ENCODE measurements around the gene SPP2.
A peak's percentile ranks its signal among the peaks of the same experiment; 100 is the strongest.

Gene SPP2

DNA sequence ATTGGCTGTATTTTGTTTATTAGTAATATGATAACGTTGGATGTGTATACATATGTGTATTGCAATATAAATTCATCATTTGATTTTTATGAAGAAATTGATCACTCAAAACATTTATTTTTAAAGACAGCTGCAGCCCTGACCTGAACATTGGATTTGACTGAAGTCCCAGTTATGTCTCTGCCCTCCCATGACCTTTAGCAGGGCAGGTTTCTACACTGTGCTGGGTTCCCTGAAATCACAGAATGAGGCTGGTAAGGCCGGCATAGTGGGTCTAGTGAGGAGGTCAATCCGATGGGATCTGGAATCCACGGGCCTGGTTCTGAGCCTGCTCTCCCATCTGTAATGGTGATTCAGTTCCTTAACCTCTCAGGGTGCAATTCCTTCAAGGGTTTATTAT is 22.0 kb downstream of the SPP2 start:
- peaks cover 12% of the 10 kb centered on the region for H3K9me3 Mint-ChIP-seq
- no peaks in the 10 kb centered on the region for H3K36me3 Mint-ChIP-seq (ENCODE audit: low read depth)
- TF ChIP-seq, protein P1, sequence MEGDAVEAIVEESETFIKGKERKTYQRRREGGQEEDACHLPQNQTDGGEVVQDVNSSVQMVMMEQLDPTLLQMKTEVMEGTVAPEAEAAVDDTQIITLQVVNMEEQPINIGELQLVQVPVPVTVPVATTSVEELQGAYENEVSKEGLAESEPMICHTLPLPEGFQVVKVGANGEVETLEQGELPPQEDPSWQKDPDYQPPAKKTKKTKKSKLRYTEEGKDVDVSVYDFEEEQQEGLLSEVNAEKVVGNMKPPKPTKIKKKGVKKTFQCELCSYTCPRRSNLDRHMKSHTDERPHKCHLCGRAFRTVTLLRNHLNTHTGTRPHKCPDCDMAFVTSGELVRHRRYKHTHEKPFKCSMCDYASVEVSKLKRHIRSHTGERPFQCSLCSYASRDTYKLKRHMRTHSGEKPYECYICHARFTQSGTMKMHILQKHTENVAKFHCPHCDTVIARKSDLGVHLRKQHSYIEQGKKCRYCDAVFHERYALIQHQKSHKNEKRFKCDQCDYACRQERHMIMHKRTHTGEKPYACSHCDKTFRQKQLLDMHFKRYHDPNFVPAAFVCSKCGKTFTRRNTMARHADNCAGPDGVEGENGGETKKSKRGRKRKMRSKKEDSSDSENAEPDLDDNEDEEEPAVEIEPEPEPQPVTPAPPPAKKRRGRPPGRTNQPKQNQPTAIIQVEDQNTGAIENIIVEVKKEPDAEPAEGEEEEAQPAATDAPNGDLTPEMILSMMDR (IDR thresholded peaks at IDR 0.05; ENCODE audit: unreplicated experiment in 3 of 3) = no peak
- no peak overlapping the region for H3K27ac Mint-ChIP-seq
- peaks cover 15% of the 10 kb centered on the region for H3K4me1 Mint-ChIP-seq
- H3K4me3 Mint-ChIP-seq = no peak overlapping the region
- H3K27me3 Mint-ChIP-seq (ENCODE audit: low read depth) = no peaks in the 10 kb centered on the region

DNA sequence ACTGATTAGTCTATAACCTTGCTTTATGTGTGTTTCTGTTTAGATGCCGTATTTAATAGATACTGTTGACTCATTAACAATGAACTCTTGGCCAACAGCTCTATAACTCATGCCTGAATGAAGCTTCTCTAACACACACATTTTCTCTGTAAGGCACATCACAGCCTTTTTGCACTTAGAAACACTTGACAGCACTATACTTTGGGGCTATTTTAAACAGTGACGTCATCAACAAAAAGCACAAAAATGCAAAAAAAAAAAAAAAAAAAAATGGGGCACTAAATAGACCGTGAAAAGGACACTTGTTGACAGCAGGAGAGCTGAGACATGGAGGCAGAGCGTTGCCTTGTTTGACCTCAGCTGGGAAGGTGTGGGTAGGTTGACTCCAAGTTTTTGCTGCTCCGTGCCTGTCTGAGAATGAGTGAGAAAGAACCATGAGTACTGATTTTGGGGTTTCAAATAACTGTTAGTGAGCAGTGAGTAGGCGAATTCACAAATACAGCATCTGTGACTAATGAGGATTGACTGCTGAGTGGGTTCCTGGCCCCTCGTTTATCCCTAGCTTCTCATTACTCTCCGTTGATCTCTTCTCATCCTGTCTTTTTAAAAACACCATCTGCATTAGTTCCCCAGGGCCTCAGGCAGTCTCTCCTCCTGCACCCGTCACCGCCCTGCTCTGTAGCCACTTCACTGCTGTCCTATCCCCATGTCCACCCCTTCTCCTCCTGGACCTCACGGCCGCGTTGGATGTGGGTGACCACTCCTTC is 24.4 kb downstream of the SPP2 start:
- TF ChIP-seq, protein P1 (IDR thresholded peaks at IDR 0.05; ENCODE audit: unreplicated experiment in 3 of 3) = no peak
- Mint-ChIP-seq H3K27ac (peak overlapping the region in 1 of 3 experiments; percentile 15), H3K4me1 (peaks cover 15% of the 10 kb centered on the region), H3K9me3 (peaks cover 9% of the 10 kb centered on the region), H3K36me3 (ENCODE audit: low read depth) (no peaks in the 10 kb centered on the region), H3K27me3 (ENCODE audit: low read depth) (no peaks in the 10 kb centered on the region), H3K4me3 (no peak overlapping the region)

DNA sequence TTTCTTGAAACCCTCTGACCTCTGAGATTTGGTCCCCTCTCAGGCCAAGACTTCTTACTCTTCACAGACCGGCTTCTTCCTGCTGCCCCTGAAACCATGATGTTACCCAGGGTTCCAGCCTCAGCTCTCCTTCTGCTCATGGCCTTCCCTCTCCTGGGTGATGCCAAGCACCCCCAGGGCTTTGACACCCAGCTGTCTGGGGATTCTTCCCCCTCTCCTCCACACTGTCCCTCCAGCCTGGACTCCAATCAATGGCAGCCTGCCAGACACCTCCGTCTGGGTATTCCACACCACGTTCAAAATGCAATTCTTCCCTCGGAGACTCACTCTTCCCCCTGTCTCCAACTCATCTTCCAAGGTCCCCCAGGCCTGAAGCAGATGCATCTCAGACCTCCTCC is 25.0 kb downstream of the SPP2 start:
- TF ChIP-seq, protein P1 (IDR thresholded peaks at IDR 0.05; ENCODE audit: unreplicated experiment in 3 of 3) = no peak
- no peaks in the 10 kb centered on the region for H3K36me3 Mint-ChIP-seq (ENCODE audit: low read depth)

DNA sequence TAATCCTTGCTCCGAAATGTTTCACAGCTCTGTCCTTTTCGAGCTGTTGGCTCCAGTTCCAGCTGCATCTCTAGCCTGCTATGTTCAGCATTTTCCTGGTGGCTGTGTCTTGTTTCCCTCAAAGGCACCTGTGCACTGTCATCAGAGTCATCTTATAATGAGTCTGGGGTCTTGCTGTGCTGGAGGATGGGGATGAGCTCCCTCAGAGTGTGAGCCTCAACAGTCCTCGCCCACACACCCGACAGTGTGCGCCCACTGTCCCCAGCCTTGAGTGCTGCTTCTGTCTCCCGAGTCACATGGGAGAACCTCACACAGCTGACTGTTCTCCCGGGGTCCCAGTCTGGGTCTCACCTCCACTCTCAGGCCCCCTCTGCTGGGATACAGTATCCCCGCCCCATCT is 25.4 kb downstream of the SPP2 start:
- TF ChIP-seq, protein P1 (IDR thresholded peaks at IDR 0.05; ENCODE audit: unreplicated experiment in 3 of 3) = no peak
- no peaks in the 10 kb centered on the region for H3K36me3 Mint-ChIP-seq (ENCODE audit: low read depth)
- H3K9me3 Mint-ChIP-seq = peaks cover 2% of the 10 kb centered on the region
- H3K4me1 Mint-ChIP-seq = peaks cover 15% of the 10 kb centered on the region
- H3K27me3 Mint-ChIP-seq (ENCODE audit: low read depth) = no peaks in the 10 kb centered on the region
- no peak overlapping the region for H3K4me3 Mint-ChIP-seq
- no peak overlapping the region for H3K27ac Mint-ChIP-seq

More for the DNA sequence above, 25.0 kb downstream of the SPP2 start:
- Mint-ChIP-seq H3K27me3 (ENCODE audit: low read depth) (no peaks in the 10 kb centered on the region), H3K27ac (peak overlapping the region in 1 of 3 experiments; percentile 15), H3K4me1 (peaks cover 15% of the 10 kb centered on the region), H3K4me3 (no peak overlapping the region), H3K9me3 (peaks cover 6% of the 10 kb centered on the region)

DNA sequence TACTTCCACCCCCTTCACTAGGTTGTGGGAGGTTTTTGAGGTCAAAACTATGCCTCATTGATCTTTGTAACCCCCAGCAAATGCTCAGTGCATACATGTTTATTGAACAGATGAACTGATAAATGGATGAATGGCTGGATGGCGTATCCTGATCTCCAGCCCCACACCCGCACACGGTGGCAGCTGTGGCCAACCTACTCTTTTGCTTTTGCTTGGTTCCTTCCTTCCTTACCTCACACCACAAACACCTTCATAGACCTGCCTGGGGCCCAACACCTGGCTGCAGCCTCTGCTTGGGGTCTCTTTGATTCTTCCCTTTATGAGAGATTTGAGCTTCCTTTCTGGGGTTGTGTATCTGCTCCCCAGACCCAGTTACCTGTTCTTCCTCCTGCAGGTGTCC is 25.9 kb downstream of the SPP2 start:
- Mint-ChIP-seq H3K27ac (no peak overlapping the region), H3K36me3 (ENCODE audit: low read depth) (no peaks in the 10 kb centered on the region), H3K4me1 (peaks cover 15% of the 10 kb centered on the region), H3K27me3 (ENCODE audit: low read depth) (no peaks in the 10 kb centered on the region), H3K4me3 (no peak overlapping the region), H3K9me3 (peaks cover 2% of the 10 kb centered on the region)
- TF ChIP-seq, protein P1 (IDR thresholded peaks at IDR 0.05; ENCODE audit: unreplicated experiment in 3 of 3) = no peak

DNA sequence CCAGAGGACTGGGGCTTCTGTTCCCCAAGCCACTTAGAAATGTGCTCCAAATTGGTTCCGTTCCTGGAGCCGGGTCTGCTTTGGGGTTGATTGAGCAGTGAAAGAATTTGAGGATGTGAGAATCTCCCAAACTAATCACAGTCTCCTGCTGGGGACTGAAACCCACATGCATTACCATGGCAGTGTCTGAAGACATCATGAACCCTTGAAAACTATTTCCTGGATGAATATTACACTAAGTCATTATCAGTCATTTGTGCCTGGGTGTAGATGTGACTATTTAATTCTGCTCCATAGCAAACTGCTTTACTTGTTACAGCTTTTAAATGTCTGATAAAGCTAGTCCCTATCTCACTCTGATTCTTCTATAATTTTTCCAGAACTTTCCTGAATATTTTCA is 27.6 kb downstream of the SPP2 start:
- H3K4me3 Mint-ChIP-seq = no peak overlapping the region
- no peaks in the 10 kb centered on the region for H3K27me3 Mint-ChIP-seq (ENCODE audit: low read depth)
- no peaks in the 10 kb centered on the region for H3K36me3 Mint-ChIP-seq (ENCODE audit: low read depth)
- TF ChIP-seq, protein P1 (IDR thresholded peaks at IDR 0.05; ENCODE audit: unreplicated experiment in 3 of 3) = no peak
- no peak overlapping the region for H3K27ac Mint-ChIP-seq
- H3K4me1 Mint-ChIP-seq = peaks cover 15% of the 10 kb centered on the region
- H3K9me3 Mint-ChIP-seq = peaks cover 5% of the 10 kb centered on the region
